Heart right ventricle (tissue), 16 donors: ENCODE measurements around the gene GATA6. TPM values are rescaled to one million over a fixed set of nuclear protein-coding genes. Genes with fewer than 3 reads are reported as not detected.

Experiments
- ATAC-seq, 8 donors: fragments of 200-7000 bp; cut with Tn5 transposase; one replicate each; pipeline ENCODE4 v1.9.1; 2020; ENCODE audit warnings: mild to moderate bottlenecking in 8 of 8, moderate library complexity in 8 of 8, moderate number of reproducible peaks in 1 of 8
- DNase-seq, 2 donors: peaks; one replicate each; pipeline ENCODE4 v3.0.0-alpha.2; 2020
- H3K27ac ChIP-seq, 10 donors: fragments of 200-600 bp; sonication (generic) in 2 of 10; one replicate each; pipeline versions ENCODE4 v1.5.0 to v1.8.0; 2020 to 2022; ENCODE audit warnings: mild to moderate bottlenecking in 3 of 10
- H3K27me3 ChIP-seq, 7 donors: fragments of 200-600 bp; one replicate each; pipeline ENCODE4 v1.8.0; 2021 to 2022; ENCODE audit warnings: mild to moderate bottlenecking in 2 of 7
- H3K36me3 ChIP-seq, 9 donors: fragments of 200-600 bp; sonication (generic) in 1 of 9; one replicate each; pipeline versions ENCODE4 v1.5.0 to v1.8.0; 2020 to 2022; ENCODE audit warnings: mild to moderate bottlenecking in 2 of 9
- H3K4me1 ChIP-seq, 9 donors: fragments of 200-600 bp; sonication (generic) in 1 of 9; one replicate each; pipeline versions ENCODE4 v1.5.0 to v1.8.0; 2020 to 2022; ENCODE audit warnings: mild to moderate bottlenecking in 4 of 9
- H3K4me3 ChIP-seq, 10 donors: fragments of 200-600 bp; sonication (generic) in 2 of 10; one replicate each; pipeline versions ENCODE4 v1.5.0 to v1.8.0; 2020 to 2022; ENCODE audit warnings: mild to moderate bottlenecking in 7 of 10, moderate library complexity in 2 of 10
- H3K9me3 ChIP-seq, 11 donors: fragments of 200-600 bp in 10 of 11; sonication (generic) in 2 of 11; one replicate each; pipeline versions ENCODE4 v1.5.0 to v1.8.0; 2013 to 2022; ENCODE audit warnings: mild to moderate bottlenecking in 2 of 11, control low read depth in 1 of 11, moderate library complexity in 1 of 11
- WGBS, 2 donors: extraction: QIAGEN DNeasy Blood & Tissue Kit; methylation state at CpG; one replicate each; pipeline ENCODE4 v1.1.7; 2013; ENCODE audit warnings: inconsistent platforms in 1 of 2; 5-methylcytosine and 5-hydroxymethylcytosine counted together
- intact Hi-C, 10 donors: fragments of 100-400 bp; cut with DNase I; formaldehyde crosslinking; loops; one replicate each; pipeline versions ENCODE4 v1.11.1 to v1.14.2; 2022
- polyA plus RNA-seq, 2 donors: library from polyadenylated mRNA; stranded (reverse); fragments of 200-250 nt; gene quantifications; one replicate each; pipeline ENCODE4 v1.2.3, GENCODE V29; 2013
- total RNA-seq, 10 donors: library from RNA; stranded (reverse); fragmentation: NEBNext Ultra II Directional in 3 of 10; extraction: Animal tissue kit (Norgen Biotek cat#: 25700) in 3 of 10; gene quantifications; one replicate each; pipeline versions ENCODE4 v1.2.1 to v1.2.4, GENCODE V29; 2021 to 2023
- TF ChIP-seq, protein P1 (sequence below), 9 donors: fragments of 200-600 bp; sonication (generic) in 2 of 9; IDR thresholded peaks; one replicate each; pipeline versions ENCODE4 v1.5.0 to v1.8.0; 2021 to 2022; ENCODE audit warnings: antibody characterized with exemption in 9 of 9, mild to moderate bottlenecking in 5 of 9, moderate library complexity in 1 of 9
- donor health status: Arrhythmogenic right ventricular cardiomyopathy.
- donor health status: ischemic (EF 13 %, LVEDD 7.1; RV severe dilation, severe dysfunction).
- donor health status: healthy with polysubstance abuse.
- donor health status: DM: no; HTN: yes; CAD: no.
- donor health status: DM: no; HTN: no; CAD: no.
- donor health status: ischemic (EF 25% LVEDD 6.9; RV normal size, moderate dysfunction).
- donor health status: ischemic (EF 25% LVEDD 5.7; RV mildly dilated, moderate dysfunction).
- donor health status: healthy.
- donor health status: DM: yes; HTN: yes; CAD: no.
- donor health status: Ischemic cardiomyopathy.
- donor health status: ischemic (EF 35%, LVEDD 5.7; RV mildly dilated, moderate dysfunction).
- donor health status: nonischemic (EF 11% LVEDD 7.7; RV severe dilation, severe dysfunction).
- donor health status: DM: yes; HTN: yes; CAD: no.
- donor health status: PGD.
- donor health status: ischemic (EF 29% LVEDD 5.4; RV normal size, mild dysfunction).
- donor health status: nonischemic (EF 23%, LVEDD 6.1; RV moderate dilation, normal function).

GATA6 gene
- total and polyA plus RNA-seq, 12 donors: 36.7 to 99.5 (median 69.0) TPM

DNA sequence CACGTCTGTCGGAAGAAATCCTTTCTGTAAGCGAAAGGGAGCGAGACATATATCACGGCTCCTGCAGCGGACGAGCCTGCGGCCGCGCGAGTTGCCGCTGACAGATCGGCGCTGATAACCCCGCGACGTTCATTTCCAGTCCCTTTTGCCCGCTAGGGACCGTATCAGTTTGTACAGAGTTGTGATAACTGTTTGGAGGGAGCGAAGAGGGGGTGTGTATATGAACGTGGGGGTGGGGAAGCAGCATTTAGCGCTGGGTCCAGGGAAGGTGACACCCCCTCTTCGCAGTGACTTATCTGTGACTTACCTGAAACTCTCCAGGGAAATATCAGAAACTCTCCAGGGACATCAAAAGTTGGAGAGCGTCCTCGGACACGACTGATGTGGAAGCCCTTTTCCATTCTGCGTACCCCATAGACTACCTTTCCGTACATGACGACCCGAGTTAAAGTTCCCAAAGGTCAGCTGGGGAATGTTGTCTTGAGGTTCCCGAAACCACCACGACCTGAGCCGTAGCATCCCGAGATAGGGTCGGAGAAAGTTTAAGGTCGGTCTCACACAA, 948 bp upstream of the GATA6 start:
- 1% methylated on average over 36 of the region's 36 CpGs for WGBS, 2 donors
- peak in 5 of 8 donors; percentile 2 to 23 (median 8) for ATAC-seq
- peak; percentile 44 to 47 for DNase-seq
- H3K4me1 ChIP-seq: peaks cover 0 to 46% (median 36%) of the 10 kb centered on the region in 9 donors
- H3K27ac ChIP-seq: peak overlapping the region; percentile 92 to 100 (median 98)
- intact Hi-C loops: loop anchor here in 9 of 10 donors (2.0 to 10.0 kb wide), 18 partner anchors 44 to 764 kb away; partner anchors contain the start of gene RBBP8 (in 1 of the 9)
- peaks cover 0 to 96% (median 45%) of the 10 kb centered on the region in 7 donors for H3K27me3 ChIP-seq
- H3K9me3 ChIP-seq: no peaks in the 10 kb centered on the region
- peaks cover 0 to 24% (median 8%) of the 10 kb centered on the region in 9 donors for H3K36me3 ChIP-seq
- H3K4me3 ChIP-seq: peak overlapping the region; percentile 71 to 97 (median 93)
- TF ChIP-seq, protein P1, sequence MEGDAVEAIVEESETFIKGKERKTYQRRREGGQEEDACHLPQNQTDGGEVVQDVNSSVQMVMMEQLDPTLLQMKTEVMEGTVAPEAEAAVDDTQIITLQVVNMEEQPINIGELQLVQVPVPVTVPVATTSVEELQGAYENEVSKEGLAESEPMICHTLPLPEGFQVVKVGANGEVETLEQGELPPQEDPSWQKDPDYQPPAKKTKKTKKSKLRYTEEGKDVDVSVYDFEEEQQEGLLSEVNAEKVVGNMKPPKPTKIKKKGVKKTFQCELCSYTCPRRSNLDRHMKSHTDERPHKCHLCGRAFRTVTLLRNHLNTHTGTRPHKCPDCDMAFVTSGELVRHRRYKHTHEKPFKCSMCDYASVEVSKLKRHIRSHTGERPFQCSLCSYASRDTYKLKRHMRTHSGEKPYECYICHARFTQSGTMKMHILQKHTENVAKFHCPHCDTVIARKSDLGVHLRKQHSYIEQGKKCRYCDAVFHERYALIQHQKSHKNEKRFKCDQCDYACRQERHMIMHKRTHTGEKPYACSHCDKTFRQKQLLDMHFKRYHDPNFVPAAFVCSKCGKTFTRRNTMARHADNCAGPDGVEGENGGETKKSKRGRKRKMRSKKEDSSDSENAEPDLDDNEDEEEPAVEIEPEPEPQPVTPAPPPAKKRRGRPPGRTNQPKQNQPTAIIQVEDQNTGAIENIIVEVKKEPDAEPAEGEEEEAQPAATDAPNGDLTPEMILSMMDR (IDR thresholded peaks at IDR 0.05): peak in 3 of 9 donors; percentile 16 to 36 (median 23)

DNA sequence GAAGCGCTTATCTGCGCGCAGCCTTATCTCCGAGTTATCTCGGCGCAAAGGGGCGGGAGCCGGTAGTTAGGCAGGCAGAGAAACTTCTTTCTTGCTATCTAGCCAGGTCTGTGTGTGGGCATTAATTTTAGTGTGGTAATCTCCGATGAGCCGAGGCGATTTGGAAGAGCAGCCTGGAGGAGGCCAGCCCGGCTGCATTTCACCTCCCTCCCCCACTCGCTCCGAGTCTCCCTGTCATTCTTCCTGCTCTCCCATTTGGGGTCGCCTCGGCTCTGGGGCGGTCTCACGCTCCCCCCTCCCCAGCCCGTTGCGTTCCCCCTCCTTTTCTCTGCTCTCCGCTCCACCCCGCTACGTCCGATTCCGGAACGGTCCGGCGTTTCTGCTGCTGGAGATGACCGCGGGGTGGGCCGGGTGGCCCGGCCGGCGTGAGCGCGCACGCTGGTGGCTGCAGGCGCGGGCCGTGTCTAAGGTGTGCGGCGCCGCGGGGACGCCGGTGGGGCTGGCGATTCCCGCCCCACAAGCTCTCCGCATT, 566 bp downstream of the GATA6 start:
- peak; percentile 3 to 23 (median 10) for ATAC-seq
- Histone ChIP-seq H3K36me3 (peaks cover 0 to 31% (median 8%) of the 10 kb centered on the region in 9 donors), H3K4me3 (peak overlapping the region; percentile 71 to 97 (median 93)), H3K27me3 (peaks cover 0 to 96% (median 30%) of the 10 kb centered on the region in 7 donors), H3K4me1 (peaks cover 0 to 43% (median 29%) of the 10 kb centered on the region in 9 donors), H3K9me3 (no peaks in the 10 kb centered on the region), H3K27ac (peak overlapping the region; percentile 92 to 100 (median 98))
- DNase-seq: peak; percentile 52 to 62
- TF ChIP-seq, protein P1 (IDR thresholded peaks at IDR 0.05): no peak
- 0 to 1% methylated on average over 49 of the region's 49 CpGs for WGBS, 2 donors
- intact Hi-C loops: loop anchor here (1.0 to 10.0 kb wide), 23 partner anchors 42 to 762 kb away; partner anchors contain the start of gene RBBP8 (in 1 of the 10)

DNA sequence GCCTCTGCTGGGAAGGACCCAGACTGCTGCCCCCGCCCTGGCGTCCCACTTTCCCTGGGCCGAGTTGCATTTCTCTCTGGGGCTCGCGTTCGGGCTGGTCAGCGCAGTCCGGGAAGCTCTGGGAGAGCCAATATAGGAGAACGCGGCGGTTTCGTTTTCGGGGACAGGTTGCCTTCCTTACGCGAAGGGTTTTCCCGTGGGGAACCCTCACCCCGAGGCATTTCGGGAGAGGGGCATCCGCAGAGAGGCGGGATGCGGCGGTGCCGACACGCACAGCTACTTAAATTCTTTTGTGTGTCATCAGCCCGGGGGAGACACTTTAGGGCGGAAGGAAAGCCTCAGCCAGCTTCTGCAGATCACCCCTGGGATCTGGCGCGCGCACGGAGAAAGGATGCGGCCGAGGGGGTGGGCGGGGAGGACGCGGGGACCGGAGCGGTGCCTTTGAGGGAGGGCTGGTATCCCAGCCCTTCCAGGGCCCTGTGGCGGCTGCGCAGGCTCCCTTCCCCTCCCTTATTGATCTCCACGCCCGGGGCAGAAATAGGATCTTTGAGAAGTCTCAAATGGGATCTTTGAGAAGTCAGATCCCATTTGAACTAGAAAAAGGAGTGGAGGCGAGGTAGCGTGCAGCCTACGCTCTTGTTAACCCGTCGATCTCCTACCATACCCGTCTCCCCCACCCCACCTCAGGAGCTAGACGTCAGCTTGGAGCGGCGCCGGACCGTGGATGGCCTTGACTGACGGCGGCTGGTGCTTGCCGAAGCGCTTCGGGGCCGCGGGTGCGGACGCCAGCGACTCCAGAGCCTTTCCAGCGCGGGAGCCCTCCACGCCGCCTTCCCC, 1.2 kb downstream of the GATA6 start:
- H3K9me3 ChIP-seq: no peaks in the 10 kb centered on the region
- TF ChIP-seq, protein P1 (IDR thresholded peaks at IDR 0.05): no peak
- ATAC-seq: peak in 7 of 8 donors; percentile 4 to 34 (median 16)
- H3K36me3 ChIP-seq: peaks cover 0 to 31% (median 8%) of the 10 kb centered on the region in 9 donors
- H3K4me3 ChIP-seq: peak overlapping the region; percentile 71 to 97 (median 93)
- peaks cover 0 to 45% (median 29%) of the 10 kb centered on the region in 9 donors for H3K4me1 ChIP-seq
- WGBS, 2 donors: 0 to 1% methylated on average over 66 of the region's 66 CpGs
- peak; percentile 73 to 76 for DNase-seq
- peak overlapping the region; percentile 92 to 100 (median 98) for H3K27ac ChIP-seq
- intact Hi-C loops: loop anchor here in 7 of 10 donors (5.0 to 10.0 kb wide), 8 partner anchors 97 to 534 kb away; no protein-coding TSS in a partner anchor
- H3K27me3 ChIP-seq: peaks cover 0 to 98% (median 26%) of the 10 kb centered on the region in 7 donors
